Measurements from ENCODE around the gene ANKRD23.
"Not testable (repeated sequence)": the region's sequence is repeated elsewhere in the genome, so short reads cannot be mapped to it uniquely, and the experiment has no call there.

The ANKRD23 gene

GRCh38 chr2:96843538-96844268 is at the start of gene ANKRD23:
ANKRD23 (minus strand) TSS chr2:96844021; CDS start chr2:96843992, 29 bp downstream.
- no peak for DNase-seq (ENCODE audit: low read depth in 2 of 2)

GRCh38 chr2:96891591-96892333 is 47.9 kb upstream of the ANKRD23 start:
- no peak for DNase-seq (ENCODE audit: low read depth in 2 of 2)

GRCh38 chr2:96890726-96891385 is 47.0 kb upstream of the ANKRD23 start:
- no peak for DNase-seq (ENCODE audit: low read depth in 2 of 2)

- no peak for DNase-seq (ENCODE audit: low read depth in 2 of 2)
These were observed 46.4 kb upstream of the ANKRD23 start for GRCh38 chr2:96890252-96890651.

DNA sequence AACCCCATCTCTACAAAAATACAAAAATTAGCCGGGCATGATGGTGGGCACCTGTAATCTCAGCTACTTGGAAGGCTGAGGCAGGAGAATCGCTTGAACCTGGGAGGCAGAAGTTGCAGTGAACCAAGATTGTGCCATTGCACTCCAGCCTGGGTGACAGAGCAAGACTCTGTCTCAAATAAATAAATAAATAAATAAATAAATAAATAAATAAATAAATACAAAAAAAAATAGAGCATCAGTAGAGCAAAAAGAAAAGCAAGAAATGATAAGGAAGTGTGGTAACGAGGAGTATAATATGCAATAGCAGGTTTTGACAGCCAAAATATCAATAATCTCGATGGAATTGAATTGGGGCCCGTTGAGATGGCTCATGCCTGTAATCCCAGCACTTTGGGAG is 45.7 kb upstream of the ANKRD23 start:
- not testable (repeated sequence) for DNase-seq (ENCODE audit: low read depth in 2 of 2)

DNA sequence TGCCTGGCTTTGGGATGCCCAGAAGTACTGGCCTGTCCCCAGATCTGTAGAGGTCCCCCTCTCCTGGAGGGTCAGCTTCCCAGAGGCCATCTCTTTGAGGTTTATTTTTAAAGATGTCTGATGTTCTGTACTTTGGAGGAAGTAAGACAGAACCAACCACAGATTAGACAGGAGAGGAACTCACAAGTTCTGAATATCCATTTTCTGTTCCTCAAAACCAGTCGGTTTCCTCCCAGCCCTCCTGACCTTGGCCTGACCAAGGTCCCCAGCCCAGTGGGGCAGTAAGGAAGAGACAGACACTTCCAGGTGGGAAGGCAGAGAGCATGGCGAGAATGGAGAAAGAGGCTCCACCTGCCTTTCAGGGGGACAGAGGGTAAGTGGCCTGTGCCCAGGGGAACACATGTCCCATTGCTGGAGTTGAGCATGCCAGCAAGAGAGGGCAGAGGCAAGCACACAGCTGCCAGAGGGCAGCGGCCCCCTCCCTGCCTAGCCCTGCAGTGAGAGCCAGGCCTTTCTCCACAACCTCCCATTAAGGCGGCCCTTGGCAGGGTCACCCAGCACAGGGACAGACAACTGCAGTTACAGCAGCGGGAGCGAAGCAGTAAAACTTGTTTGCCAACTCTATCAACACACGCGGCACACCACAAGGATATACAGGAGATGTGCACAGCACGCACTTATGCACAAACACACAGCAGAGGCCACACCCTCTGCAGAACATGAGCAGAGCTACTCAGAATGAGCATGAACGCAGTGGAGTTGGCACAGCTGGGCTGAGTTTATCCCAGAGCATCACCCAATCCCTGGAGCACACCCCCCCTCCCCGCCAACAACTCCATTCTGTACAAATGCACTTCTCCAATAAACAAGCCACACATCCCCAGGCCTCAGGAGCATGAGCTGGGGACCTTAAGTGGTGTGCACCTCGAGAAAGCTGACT is 44.5 kb upstream of the ANKRD23 start:
- DNase-seq (ENCODE audit: low read depth in 2 of 2): no peak

DNA sequence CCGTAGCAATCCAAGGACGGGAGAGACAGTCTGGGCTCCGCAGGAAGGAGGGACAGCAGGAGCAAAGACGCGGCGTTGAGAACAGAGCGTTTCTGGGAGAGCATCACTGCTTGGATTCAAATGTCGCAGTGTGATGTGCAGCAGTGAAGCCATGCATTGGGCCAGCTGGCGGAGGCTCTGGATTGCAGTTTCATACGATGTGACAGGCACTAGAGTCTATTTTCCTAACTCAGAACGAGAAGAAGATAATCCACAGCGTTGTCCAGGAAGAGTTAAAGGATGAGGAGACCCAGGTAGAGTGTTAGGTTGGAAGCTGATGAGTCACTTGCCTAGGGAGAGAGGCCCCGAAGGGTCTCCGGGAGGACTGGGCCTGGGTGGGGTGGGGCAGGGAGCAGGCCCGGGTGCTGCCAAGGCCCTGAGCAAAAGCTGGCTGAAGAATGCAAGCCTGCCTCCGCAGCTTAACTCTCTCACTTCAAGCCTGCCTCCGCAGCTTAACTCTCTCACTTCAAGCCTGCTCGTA is 43.7 kb upstream of the ANKRD23 start:
- DNase-seq (ENCODE audit: low read depth in 2 of 2): no peak

DNA sequence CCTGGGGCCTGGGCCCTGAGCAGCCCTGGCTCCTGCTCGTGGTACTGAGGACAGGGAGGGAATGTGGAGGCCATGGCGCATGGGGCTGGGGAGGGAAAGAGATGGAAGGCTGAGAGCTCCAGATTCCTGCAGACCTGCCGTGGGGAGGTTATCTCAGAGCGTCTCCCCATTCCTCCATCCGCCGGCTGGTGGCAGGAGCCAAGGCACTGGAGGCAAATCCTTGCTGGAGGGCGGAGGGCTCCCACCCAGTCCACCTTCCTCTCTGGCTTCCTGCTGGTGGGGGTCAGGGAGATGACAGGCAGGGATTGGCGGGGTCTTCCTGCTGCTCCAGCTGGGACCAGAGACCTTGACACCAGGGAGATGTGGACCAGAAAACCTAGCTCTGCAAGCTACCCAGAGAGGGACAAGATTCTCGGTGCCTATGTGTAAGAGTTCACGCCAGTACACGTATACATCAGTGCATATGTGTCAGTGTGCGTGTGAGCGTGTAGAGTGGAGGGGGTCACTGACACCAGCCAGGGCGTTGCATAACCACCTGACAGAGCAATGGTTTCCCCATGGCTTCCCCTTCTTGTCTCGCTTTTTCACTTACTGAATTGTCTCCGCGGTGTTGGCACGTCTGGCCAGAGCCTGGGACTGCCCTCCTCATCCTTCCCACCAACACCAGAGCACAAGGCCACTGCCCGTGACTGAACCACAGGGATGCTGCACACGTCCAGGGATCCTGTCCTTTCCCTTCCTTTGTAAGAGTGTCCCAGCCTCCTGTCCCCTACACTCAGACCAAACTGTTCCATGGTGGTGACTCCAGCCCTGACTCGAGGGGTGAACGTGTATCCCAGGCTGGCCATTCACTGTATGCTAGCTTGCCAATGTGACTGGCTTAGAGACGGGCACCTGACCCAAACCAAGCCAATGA is 41.9 kb upstream of the ANKRD23 start:
- DNase-seq (ENCODE audit: low read depth in 2 of 2): no peak

DNA sequence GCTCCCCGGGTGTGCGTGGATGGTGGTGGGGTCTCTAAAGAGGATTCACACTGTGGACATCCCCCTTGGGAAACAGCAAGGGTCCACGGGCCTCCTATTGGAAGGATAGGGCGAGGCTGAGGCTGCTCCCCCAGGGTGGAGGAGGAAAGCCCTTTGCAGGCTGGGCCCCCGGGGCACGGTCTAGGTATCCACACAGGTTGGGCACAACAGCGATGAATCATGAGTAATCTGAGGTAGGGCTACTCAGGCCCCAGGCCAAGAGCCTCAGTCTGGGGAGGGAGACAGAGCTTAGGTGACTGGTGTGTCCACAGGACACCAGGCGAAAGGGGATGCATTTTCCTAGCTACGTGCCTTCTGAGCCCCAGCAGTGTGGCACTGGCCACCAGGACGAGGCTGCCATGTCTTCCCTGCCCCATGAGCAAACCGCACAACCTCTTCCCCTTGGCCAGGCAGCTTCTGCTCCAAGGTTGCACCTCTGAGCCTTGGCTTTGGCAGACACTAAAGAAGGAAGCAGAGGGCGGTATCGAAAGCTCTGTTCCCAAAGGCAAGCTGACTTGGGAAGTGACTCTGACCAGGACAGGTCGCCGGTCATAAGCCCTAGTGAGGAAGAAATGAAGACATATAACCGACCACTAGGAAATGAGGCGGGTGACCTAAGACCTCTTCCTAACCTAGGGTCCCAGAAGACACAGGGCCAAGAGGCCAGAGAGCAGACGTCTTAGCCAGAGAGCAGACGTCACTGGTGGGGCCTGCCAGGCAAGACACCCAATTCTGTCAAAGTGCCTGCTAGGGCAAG is 40.7 kb upstream of the ANKRD23 start:
- DNase-seq (ENCODE audit: low read depth in 2 of 2): no peak

GRCh38 chr2:96883306-96883705 is 39.5 kb upstream of the ANKRD23 start:
- DNase-seq (ENCODE audit: low read depth in 2 of 2): no peak

DNA sequence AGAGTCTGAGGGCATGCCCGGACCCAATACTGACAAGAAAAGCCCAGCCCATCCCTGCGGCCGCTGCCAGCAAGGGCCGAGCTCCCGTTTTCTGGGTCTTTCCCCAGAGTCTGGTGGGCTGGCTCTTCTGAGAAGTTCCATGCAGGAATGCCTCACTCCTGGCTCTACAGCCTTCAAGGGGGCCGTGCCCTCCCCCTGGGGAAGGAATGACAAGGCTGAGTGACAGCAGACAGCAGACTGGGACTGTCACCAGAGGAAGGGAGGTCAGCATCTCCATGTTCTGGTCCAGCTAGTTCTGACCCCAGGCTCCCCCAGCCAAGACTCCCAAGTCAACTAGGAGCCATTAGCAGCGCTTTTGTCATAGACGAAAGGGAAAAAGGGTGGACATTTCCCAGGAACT is 39.1 kb upstream of the ANKRD23 start:
- no peak for DNase-seq (ENCODE audit: low read depth in 2 of 2)

- DNase-seq (ENCODE audit: low read depth in 2 of 2): no peak
These were observed 38.4 kb upstream of the ANKRD23 start for GRCh38 chr2:96882230-96882629.

- DNase-seq (ENCODE audit: low read depth in 2 of 2): no peak
These were observed 37.8 kb upstream of the ANKRD23 start for GRCh38 chr2:96881349-96882195.

DNA sequence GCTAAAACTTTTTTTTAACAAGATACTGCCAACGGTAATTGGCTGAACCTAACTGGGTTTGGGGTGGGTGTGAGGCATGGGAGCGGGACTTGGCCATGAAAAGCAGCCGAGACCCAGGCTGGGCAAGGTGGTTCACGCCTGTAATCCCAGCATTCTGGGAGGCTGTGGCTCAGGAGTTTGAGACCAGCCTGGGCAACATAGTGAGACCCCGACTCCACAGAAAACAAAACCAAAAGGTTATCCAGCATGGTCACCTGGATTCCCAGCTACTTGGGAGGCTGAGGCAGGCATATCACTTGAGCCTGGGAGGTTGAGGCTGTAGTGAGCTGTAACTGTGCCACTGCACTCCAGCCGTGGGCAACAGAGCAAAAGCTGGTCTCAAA is 37.1 kb upstream of the ANKRD23 start:
- no peak for DNase-seq (ENCODE audit: low read depth in 2 of 2)

- no peak for DNase-seq (ENCODE audit: low read depth in 2 of 2)
These were observed 35.8 kb upstream of the ANKRD23 start for GRCh38 chr2:96879545-96880040.

- DNase-seq (ENCODE audit: low read depth in 2 of 2): no peak
These were observed 35.1 kb upstream of the ANKRD23 start for GRCh38 chr2:96878796-96879544.

DNA sequence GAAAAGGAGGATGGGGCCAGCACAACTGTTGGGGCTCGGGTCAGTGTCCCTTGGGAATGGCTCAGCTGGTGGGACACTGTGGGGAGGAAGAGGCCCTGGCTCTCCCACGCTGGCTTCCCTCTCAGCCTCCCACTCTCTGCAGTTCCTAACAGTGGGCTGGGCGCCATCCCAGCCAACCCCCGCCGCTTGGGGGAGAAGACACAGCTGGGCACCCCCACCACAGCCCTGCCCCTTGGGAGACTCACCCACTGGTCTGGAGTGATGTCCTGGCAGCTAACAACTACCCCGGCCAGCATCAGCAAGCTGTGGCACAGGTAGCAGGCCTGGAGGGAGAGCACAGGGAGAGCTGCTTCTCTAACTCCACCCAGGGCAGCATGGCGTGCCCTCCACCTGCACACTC is 34.4 kb upstream of the ANKRD23 start:
- DNase-seq (ENCODE audit: low read depth in 2 of 2): no peak

DNA sequence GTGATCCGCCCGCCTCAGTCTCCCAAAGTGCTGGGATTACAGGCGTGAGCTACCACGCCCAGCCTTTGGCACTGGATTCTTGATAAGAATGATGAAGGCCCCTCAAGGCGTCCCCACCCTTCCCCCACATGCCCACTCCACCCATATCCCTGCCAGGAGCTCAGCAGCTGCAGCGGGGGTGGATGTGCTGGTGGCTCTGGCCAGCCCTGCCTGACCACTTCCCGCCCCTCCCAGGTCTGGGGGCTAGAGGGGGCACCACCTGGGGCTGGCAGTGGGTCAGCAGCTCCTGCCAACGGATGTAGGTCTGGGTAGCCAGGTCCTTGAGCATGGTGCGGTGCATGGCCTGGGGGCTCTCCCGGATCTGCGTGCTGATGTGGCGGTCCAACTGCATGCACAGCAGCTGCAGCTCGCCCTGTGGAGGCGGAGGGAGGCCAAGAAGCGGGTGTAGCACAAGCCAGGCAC is 33.8 kb upstream of the ANKRD23 start:
- DNase-seq (ENCODE audit: low read depth in 2 of 2): no peak
